ENCODE results near the gene GRB10.

The GRB10 gene

GRCh38 chr7:50628434-50629084 lies 154.1 kb downstream of the GRB10 start:
- no peak for DNase-seq

- DNase-seq: no peak
These were observed 154.8 kb downstream of the GRB10 start for GRCh38 chr7:50627824-50628361.

- DNase-seq: no peak
These were observed 156.4 kb downstream of the GRB10 start for GRCh38 chr7:50626286-50626685.

GRCh38 chr7:50625360-50625759 lies 157.3 kb downstream of the GRB10 start:
- no peak for DNase-seq

GRCh38 chr7:50622821-50623220 lies 159.9 kb downstream of the GRB10 start:
- no peak for DNase-seq

- no peak for DNase-seq
These were observed 160.7 kb downstream of the GRB10 start for GRCh38 chr7:50621973-50622490.

GRCh38 chr7:50621206-50621605 lies 161.5 kb downstream of the GRB10 start:
- DNase-seq: no peak

GRCh38 chr7:50620433-50620832 lies 162.3 kb downstream of the GRB10 start:
- DNase-seq: no peak

- no peak for DNase-seq
These were observed 163.0 kb downstream of the GRB10 start for GRCh38 chr7:50619684-50620083.

- DNase-seq: no peak
These were observed 164.4 kb downstream of the GRB10 start for GRCh38 chr7:50618281-50618680.

- DNase-seq: no peak
These were observed 167.1 kb downstream of the GRB10 start for GRCh38 chr7:50615519-50616080.

GRCh38 chr7:50614721-50615518 lies 167.8 kb downstream of the GRB10 start:
- DNase-seq: no peak

GRCh38 chr7:50613473-50613872 lies 169.2 kb downstream of the GRB10 start:
- no peak for DNase-seq

- DNase-seq: no peak
These were observed 170.0 kb downstream of the GRB10 start for GRCh38 chr7:50612704-50613103.

GRCh38 chr7:50610521-50611277 lies 172.0 kb downstream of the GRB10 start:
- no peak for DNase-seq

- no peak for DNase-seq
These were observed 174.3 kb downstream of the GRB10 start for GRCh38 chr7:50608196-50608906.

- DNase-seq: no peak
These were observed 175.1 kb downstream of the GRB10 start for GRCh38 chr7:50607524-50608125.

- no peak for DNase-seq
These were observed 177.6 kb downstream of the GRB10 start for GRCh38 chr7:50605059-50605458.

- no peak for DNase-seq
These were observed 179.4 kb downstream of the GRB10 start for GRCh38 chr7:50603287-50603686.

- no peak for DNase-seq
These were observed 183.3 kb downstream of the GRB10 start for GRCh38 chr7:50599385-50599784.

- no peak for DNase-seq
These were observed 184.0 kb downstream of the GRB10 start for GRCh38 chr7:50598460-50599343.

Data from NCI-H526 treated with DMSO at 0.1 percent for 48 hours (cell line).